ENCODE data around the gene METTL6. TPM values are rescaled to one million over a fixed set of nuclear protein-coding genes. Genes with fewer than 3 reads are reported as not detected.

METTL6 gene
- total and polyA plus RNA-seq, 2 donors (not counting 1 experiment from before 2014, with no cell fraction given) = 7.6 to 23.9 TPM

DNA sequence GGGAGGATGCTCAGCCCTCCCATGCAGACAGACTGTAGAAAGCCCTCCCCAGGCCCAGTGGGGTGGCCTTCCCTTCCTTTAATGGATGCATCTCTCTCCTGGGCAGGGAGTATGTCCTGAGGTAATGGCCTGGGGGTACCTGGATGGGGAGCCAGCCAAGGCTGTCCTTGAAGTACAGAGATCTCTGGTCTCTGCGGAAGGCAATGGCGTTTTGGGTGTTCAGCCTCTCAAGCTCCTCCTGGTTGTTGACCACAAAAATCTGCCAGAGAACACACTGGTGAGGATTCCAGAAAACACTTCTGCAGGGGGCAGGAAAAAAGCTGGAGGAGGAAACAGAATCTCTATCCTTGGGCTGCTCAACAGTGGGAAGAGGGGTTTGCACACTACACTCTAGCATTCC lies 29.0 kb upstream of the METTL6 start:
- no peak for TF ChIP-seq CTCF (IDR thresholded peaks at IDR 0.05)
- TF ChIP-seq EZH2 (IDR thresholded peaks at IDR 0.05; ENCODE audit: borderline replicate concordance, insufficient read depth, low read depth, low read length, poor library complexity, severe bottlenecking) = no peak
- Histone ChIP-seq H3K4me2 (replicated peaks; ENCODE audit: low read depth, low read length, poor library complexity, severe bottlenecking) (no peak overlapping the region), H3K4me3 (ENCODE audit: control extremely low read depth in 1 of 5, extremely low read depth in 1 of 5, insufficient read depth in 1 of 5, low read depth in 2 of 5, low read length in 4 of 5) (no peak overlapping the region), H3K79me2 (ENCODE audit: control insufficient read depth, insufficient read depth, low read length) (no peaks in the 10 kb centered on the region), H2AFZ (ENCODE audit: insufficient read depth, low read depth, low read length, poor library complexity, severe bottlenecking) (no peak overlapping the region), H3K27me3 (replicated peaks in 1 of 4; ENCODE audit: control extremely low read depth in 1 of 4, control insufficient read depth in 3 of 4, insufficient read depth in 4 of 4, low read length in 3 of 4) (no peaks in the 10 kb centered on the region), H4K20me1 (ENCODE audit: control insufficient read depth, insufficient read depth, low read length, poor library complexity, severe bottlenecking) (no peaks in the 10 kb centered on the region), H3K9me3 (ENCODE audit: control extremely low read depth in 1 of 3, control insufficient read depth in 2 of 3, insufficient read depth in 1 of 3, low read length in 2 of 3) (no peaks in the 10 kb centered on the region), H3K4me1 (ENCODE audit: control insufficient read depth in 2 of 2, insufficient read depth in 2 of 2, low read length in 2 of 2) (no peaks in the 10 kb centered on the region), H3K9ac (ENCODE audit: low read length) (no peak overlapping the region), H3K27ac (ENCODE audit: low read length in 2 of 2) (no peak overlapping the region), H3K36me3 (replicated peaks in 1 of 2; ENCODE audit: control extremely low read depth in 1 of 2, control insufficient read depth in 1 of 2, extremely low read depth in 1 of 2, insufficient read depth in 2 of 2, low read length in 1 of 2) (no peaks in the 10 kb centered on the region)
- Mint-ChIP-seq H3K9me3 (ENCODE audit: insufficient read depth) (no peaks in the 10 kb centered on the region), H3K4me3 (no peak overlapping the region), H3K27me3 (no peaks in the 10 kb centered on the region), H3K27ac (no peak overlapping the region), H3K4me1 (no peaks in the 10 kb centered on the region)
- ChIA-PET POLR2A (no interaction called here), CTCF (no interaction called here)
- DNase-seq (no peak), ATAC-seq (ENCODE audit: low read depth) (no peak)
- 96% methylated on average over 2 of the region's 2 CpGs for WGBS (ENCODE audit: insufficient coverage)
- intact Hi-C loops (cut with micrococcal nuclease) = no loop called here

DNA sequence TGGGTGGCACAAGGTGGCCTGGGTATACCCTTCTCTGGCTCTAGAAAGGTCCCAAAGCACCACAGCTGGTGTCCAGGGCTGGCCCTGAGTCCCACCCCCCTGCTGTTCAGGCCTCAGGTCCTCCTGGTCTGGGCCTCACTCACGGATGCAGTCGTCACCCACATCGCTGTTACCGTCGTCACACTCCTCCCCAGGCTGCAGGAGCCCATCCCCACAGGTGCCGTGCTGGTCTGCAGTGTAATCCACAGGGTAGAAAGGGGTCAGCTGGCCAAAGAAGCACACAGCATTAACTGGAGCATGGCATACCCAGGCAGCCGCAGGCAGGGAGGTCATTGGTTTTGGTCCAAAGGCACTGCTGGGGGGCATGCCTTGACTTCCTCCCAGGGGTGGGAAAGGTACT lies 28.4 kb upstream of the METTL6 start:
- WGBS (ENCODE audit: insufficient coverage) = 99% methylated on average over 7 of the region's 7 CpGs
- ChIA-PET POLR2A (no interaction called here), CTCF (no interaction called here)
- no peak overlapping the region for H2AFZ ChIP-seq (ENCODE audit: insufficient read depth, low read depth, low read length, poor library complexity, severe bottlenecking)
- ATAC-seq (ENCODE audit: low read depth) (no peak), DNase-seq (no peak)
- no peaks in the 10 kb centered on the region for H3K9me3 ChIP-seq (ENCODE audit: control extremely low read depth in 1 of 3, control insufficient read depth in 2 of 3, insufficient read depth in 1 of 3, low read length in 2 of 3)
- no peak for TF ChIP-seq EZH2 (IDR thresholded peaks at IDR 0.05; ENCODE audit: borderline replicate concordance, insufficient read depth, low read depth, low read length, poor library complexity, severe bottlenecking)
- no peak for TF ChIP-seq CTCF (IDR thresholded peaks at IDR 0.05)
- no peaks in the 10 kb centered on the region for H3K4me1 Mint-ChIP-seq
- no peak overlapping the region for H3K9ac ChIP-seq (ENCODE audit: low read length)
- H3K27me3 ChIP-seq (replicated peaks in 1 of 4; ENCODE audit: control extremely low read depth in 1 of 4, control insufficient read depth in 3 of 4, insufficient read depth in 4 of 4, low read length in 3 of 4) = no peaks in the 10 kb centered on the region
- no peak overlapping the region for H3K4me2 ChIP-seq (replicated peaks; ENCODE audit: low read depth, low read length, poor library complexity, severe bottlenecking)
- H3K4me3 ChIP-seq (ENCODE audit: control extremely low read depth in 1 of 5, extremely low read depth in 1 of 5, insufficient read depth in 1 of 5, low read depth in 2 of 5, low read length in 4 of 5) = no peak overlapping the region
- H3K36me3 ChIP-seq (replicated peaks in 1 of 2; ENCODE audit: control extremely low read depth in 1 of 2, control insufficient read depth in 1 of 2, extremely low read depth in 1 of 2, insufficient read depth in 2 of 2, low read length in 1 of 2) = no peaks in the 10 kb centered on the region
- H3K9me3 Mint-ChIP-seq (ENCODE audit: insufficient read depth) = no peaks in the 10 kb centered on the region
- no peaks in the 10 kb centered on the region for H3K27me3 Mint-ChIP-seq
- H4K20me1 ChIP-seq (ENCODE audit: control insufficient read depth, insufficient read depth, low read length, poor library complexity, severe bottlenecking) = no peaks in the 10 kb centered on the region
- H3K27ac ChIP-seq (ENCODE audit: low read length in 2 of 2) = no peak overlapping the region
- H3K4me3 Mint-ChIP-seq = no peak overlapping the region
- H3K4me1 ChIP-seq (ENCODE audit: control insufficient read depth in 2 of 2, insufficient read depth in 2 of 2, low read length in 2 of 2) = no peaks in the 10 kb centered on the region
- no peaks in the 10 kb centered on the region for H3K79me2 ChIP-seq (ENCODE audit: control insufficient read depth, insufficient read depth, low read length)
- intact Hi-C loops (cut with micrococcal nuclease) = no loop called here
- no peak overlapping the region for H3K27ac Mint-ChIP-seq

Data from B cell (primary cell).